ENCODE data around the gene ROR1. TPM values are rescaled to one million over a fixed set of nuclear protein-coding genes. Genes with fewer than 3 reads are reported as not detected.

ROR1 gene
- polyA plus RNA-seq, 1 of the 3 experiments (the other 2 are of a cell fraction): 4.0 TPM

GRCh38 chr1:64126581-64126980 is 352.8 kb downstream of the ROR1 start (continued):
- no peak for TF ChIP-seq ZBTB33 (IDR thresholded peaks at IDR 0.05; ENCODE audit: borderline replicate concordance, low read depth)

- no peak for DNase-seq
- Histone ChIP-seq H3K79me2 (ENCODE audit: insufficient read depth) (no peaks in the 10 kb centered on the region), H3K27me3 (ENCODE audit: insufficient read depth) (no peaks in the 10 kb centered on the region), H3K36me3 (replicated peaks in 1 of 2; ENCODE audit: control insufficient read depth in 1 of 2, insufficient read depth in 2 of 2, low read length in 1 of 2) (no peaks in the 10 kb centered on the region), H3K9me3 (no peaks in the 10 kb centered on the region), H3K27ac (ENCODE audit: low read depth in 2 of 2, low read length in 1 of 2) (no peak overlapping the region), H3K9me2 (no peaks in the 10 kb centered on the region), H3K4me2 (no peak overlapping the region), H3F3A (replicated peaks; ENCODE audit: insufficient read depth) (no peaks in the 10 kb centered on the region), H3K9ac (no peak overlapping the region), H3K4me1 (ENCODE audit: control insufficient read depth in 1 of 2, insufficient read depth in 2 of 2, low read depth in 1 of 2, low read length in 1 of 2) (peaks cover 0 to 3% of the 10 kb centered on the region in 2 experiments; a peak in 1 of 4 replicates), H4K20me1 (ENCODE audit: insufficient read depth) (no peaks in the 10 kb centered on the region), H2AFZ (ENCODE audit: low read depth) (no peak overlapping the region), H3K4me3 (ENCODE audit: low read depth in 2 of 2, low read length in 1 of 2) (no peak overlapping the region)
- TF ChIP-seq FOXM1 (IDR thresholded peaks at IDR 0.05; ENCODE audit: low read depth) (no peak), TAF1 (IDR thresholded peaks at IDR 0.05; ENCODE audit: borderline replicate concordance, low read depth, low read length) (no peak), USF1 (IDR thresholded peaks at IDR 0.05; ENCODE audit: borderline replicate concordance, low read depth) (no peak), ELF1 (IDR thresholded peaks at IDR 0.05) (no peak), EZH2phosphoT487 (IDR thresholded peaks at IDR 0.05; ENCODE audit: borderline replicate concordance, low read depth) (no peak), POLR2AphosphoS5 (IDR thresholded peaks at IDR 0.05; ENCODE audit: low read depth, low read length) (no peak)
- CTCF ChIA-PET: no interaction called here
- WGBS (ENCODE audit: low lambda C conversion rate): 70% methylated on average over 3 of the region's 3 CpGs
- POLR2A ChIA-PET: no interaction called here
These were observed 353.5 kb downstream of the ROR1 start for GRCh38 chr1:64127297-64127696.

- POLR2A ChIA-PET: no interaction called here
- no peak for DNase-seq
- TF ChIP-seq RAD21 (IDR thresholded peaks at IDR 0.05; ENCODE audit: low read length) (no peak), POLR2AphosphoS5 (IDR thresholded peaks at IDR 0.05; ENCODE audit: low read depth, low read length) (no peak), JUND (IDR thresholded peaks at IDR 0.05) (no peak), IRF3 (IDR thresholded peaks at IDR 0.05; ENCODE audit: low read depth, low read length) (no peak), RFX5 (IDR thresholded peaks at IDR 0.05; ENCODE audit: low read length) (no peak), USF2 (IDR thresholded peaks at IDR 0.05; ENCODE audit: borderline replicate concordance, low read depth, low read length) (no peak), PBX3 (IDR thresholded peaks at IDR 0.05) (no peak), MEF2A (IDR thresholded peaks at IDR 0.05; ENCODE audit: borderline replicate concordance, low read depth) (no peak), FOSL2 (IDR thresholded peaks at IDR 0.05; ENCODE audit: borderline replicate concordance, low read depth) (no peak), YY1 (IDR thresholded peaks at IDR 0.05; ENCODE audit: low read depth) (no peak), REST (IDR thresholded peaks at IDR 0.05; ENCODE audit: low read depth, low read length) (no peak)
These were observed 355.9 kb downstream of the ROR1 start for GRCh38 chr1:64129701-64130100.

More at GRCh38 chr1:64129701-64130100, 355.9 kb downstream of the ROR1 start:
- no peaks in the 10 kb centered on the region for H3K9me2 ChIP-seq
- no peak overlapping the region for H3K4me2 ChIP-seq
- WGBS (ENCODE audit: low lambda C conversion rate): 89% methylated on average over 5 of the region's 5 CpGs
- H3K4me1 ChIP-seq (ENCODE audit: control insufficient read depth in 1 of 2, insufficient read depth in 2 of 2, low read depth in 1 of 2, low read length in 1 of 2): peaks cover 0 to 8% of the 10 kb centered on the region in 2 experiments; a peak in 2 of 4 replicates
- no peaks in the 10 kb centered on the region for H3K9me3 ChIP-seq
- H3K4me3 ChIP-seq (ENCODE audit: low read depth in 2 of 2, low read length in 1 of 2): no peak overlapping the region
- peaks cover 9% of the 10 kb centered on the region for H3F3A ChIP-seq (replicated peaks; ENCODE audit: insufficient read depth)
- H3K36me3 ChIP-seq (replicated peaks in 1 of 2; ENCODE audit: control insufficient read depth in 1 of 2, insufficient read depth in 2 of 2, low read length in 1 of 2): no peaks in the 10 kb centered on the region
- no peaks in the 10 kb centered on the region for H3K79me2 ChIP-seq (ENCODE audit: insufficient read depth)
- no peak overlapping the region for H3K27ac ChIP-seq (ENCODE audit: low read depth in 2 of 2, low read length in 1 of 2)
- H3K9ac ChIP-seq: no peak overlapping the region
- H3K27me3 ChIP-seq (ENCODE audit: insufficient read depth): no peaks in the 10 kb centered on the region
- CTCF ChIA-PET: interaction anchor here (1.0 kb wide), 1 partner anchor 12 kb away, joined by 3 read pairs; no protein-coding TSS in a partner anchor
- H2AFZ ChIP-seq (ENCODE audit: low read depth): no peak overlapping the region
- H4K20me1 ChIP-seq (ENCODE audit: insufficient read depth): no peaks in the 10 kb centered on the region
